Osteocyte (in vitro differentiated cells): ENCODE data around the gene TM4SF1. TPM values are rescaled to one million over a fixed set of nuclear protein-coding genes. Genes with fewer than 3 reads are reported as not detected.

Experiments used
- DNase-seq: peaks from one replicate; pipeline ENCODE4 v3.0.0; 2021; ENCODE audit warnings: mixed read lengths; ENCODE audit not compliant: unreplicated experiment; ENCODE audit errors: extremely low spot score
- H3K27ac Mint-ChIP-seq: one replicate; pipeline ENCODE4 v1.8.0; 2021; ENCODE audit warnings: mild to moderate bottlenecking, mixed read lengths; ENCODE audit not compliant: unreplicated experiment
- H3K27me3 Mint-ChIP-seq: one replicate; pipeline ENCODE4 v1.8.0; 2021; ENCODE audit warnings: mixed read lengths; ENCODE audit not compliant: unreplicated experiment
- H3K36me3 Mint-ChIP-seq: one replicate; pipeline ENCODE4 v1.8.0; 2021; ENCODE audit warnings: mixed read lengths; ENCODE audit not compliant: unreplicated experiment
- H3K4me1 Mint-ChIP-seq: one replicate; pipeline ENCODE4 v1.8.0; 2021; ENCODE audit warnings: mixed read lengths; ENCODE audit not compliant: unreplicated experiment
- H3K4me3 Mint-ChIP-seq: one replicate; pipeline ENCODE4 v1.8.0; 2021; ENCODE audit warnings: mild to moderate bottlenecking, moderate library complexity, mixed read lengths; ENCODE audit not compliant: unreplicated experiment
- H3K9me3 Mint-ChIP-seq: one replicate; pipeline ENCODE4 v1.8.0; 2021; ENCODE audit warnings: mixed read lengths; ENCODE audit not compliant: unreplicated experiment
- CTCF ChIP-seq: fragments of 200-600 bp; sonication (generic); IDR thresholded peaks from 2 replicates; pipeline ENCODE4 v1.5.0; 2021; ENCODE audit warnings: antibody characterized with exemption, mild to moderate bottlenecking, moderate library complexity
- total RNA-seq: library from RNA; stranded (reverse); gene quantifications from 2 replicates; pipeline ENCODE4 v1.2.1, GENCODE V29; 2021

The TM4SF1 gene
- total RNA-seq, 1 donor from 2014 or later: 120 TPM

DNA sequence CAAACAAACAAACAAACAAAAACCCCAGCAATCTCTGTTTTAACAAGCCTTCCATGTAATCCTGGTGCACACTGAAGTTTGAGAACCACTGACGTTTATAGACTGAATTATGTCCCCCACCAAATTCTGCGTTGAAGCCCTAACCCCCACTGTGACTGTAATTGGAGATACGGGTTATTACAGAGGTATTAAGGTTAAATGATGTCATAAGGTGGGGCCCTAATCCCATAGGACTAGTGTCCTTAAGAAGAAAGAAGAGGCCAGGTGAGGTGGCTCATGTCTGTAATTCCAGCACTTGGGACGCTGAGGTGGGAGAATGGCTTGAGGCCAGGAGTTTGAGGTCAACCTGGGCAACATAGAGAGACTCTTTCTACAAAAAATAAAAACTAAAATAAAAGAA is 42.4 kb upstream of the TM4SF1 start:
- H3K4me1 Mint-ChIP-seq: peaks cover 28% of the 10 kb centered on the region
- H3K9me3 Mint-ChIP-seq: no peaks in the 10 kb centered on the region
- H3K4me3 Mint-ChIP-seq: no peak overlapping the region
- H3K27me3 Mint-ChIP-seq: no peaks in the 10 kb centered on the region
- H3K27ac Mint-ChIP-seq: no peak overlapping the region
- no peak for TF ChIP-seq CTCF
- no peaks in the 10 kb centered on the region for H3K36me3 Mint-ChIP-seq
- no peak for DNase-seq

DNA sequence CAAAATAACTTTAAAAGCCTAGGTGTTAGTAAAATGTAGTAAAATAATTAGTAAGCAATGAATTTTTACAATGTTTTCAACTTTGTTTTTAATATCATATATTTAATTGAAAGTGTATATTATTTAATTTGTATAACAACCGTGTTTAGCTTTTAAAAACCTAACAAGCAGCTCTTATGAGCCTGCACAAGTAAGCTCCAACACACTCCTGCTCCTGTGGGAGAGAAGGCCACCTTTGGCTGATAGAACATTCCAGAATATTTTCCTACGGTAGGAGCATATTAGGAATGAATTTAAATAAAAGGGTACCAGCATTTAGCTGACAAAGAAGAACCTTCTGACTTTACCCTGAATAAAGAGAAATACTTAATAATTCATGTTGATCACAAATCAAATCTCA is 40.3 kb upstream of the TM4SF1 start:
- peaks cover 33% of the 10 kb centered on the region for H3K4me1 Mint-ChIP-seq

DNA sequence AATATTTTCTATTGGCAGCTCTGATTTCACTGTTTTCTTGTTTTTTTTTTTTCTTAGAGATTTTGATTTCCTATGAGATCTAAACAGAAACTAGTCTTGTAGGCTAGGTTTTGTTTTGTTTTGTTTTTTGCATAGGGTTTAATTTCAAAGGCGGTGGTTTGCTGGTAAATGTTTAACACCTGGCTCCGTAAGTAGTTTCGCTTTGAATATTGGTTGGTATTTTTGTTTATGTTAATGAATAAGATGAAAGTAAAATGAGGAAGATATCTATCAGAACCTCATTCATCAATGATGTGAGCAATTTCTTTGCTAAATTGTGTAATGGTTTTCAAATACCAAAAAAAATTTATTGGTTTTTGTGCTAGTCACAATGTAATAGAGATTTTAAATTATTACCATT is 39.7 kb upstream of the TM4SF1 start:
- no peaks in the 10 kb centered on the region for H3K27me3 Mint-ChIP-seq
- H3K4me3 Mint-ChIP-seq: no peak overlapping the region
- no peaks in the 10 kb centered on the region for H3K9me3 Mint-ChIP-seq
- no peaks in the 10 kb centered on the region for H3K36me3 Mint-ChIP-seq
- TF ChIP-seq CTCF: no peak
- no peak for DNase-seq
- H3K4me1 Mint-ChIP-seq: peaks cover 33% of the 10 kb centered on the region
- no peak overlapping the region for H3K27ac Mint-ChIP-seq

More for the DNA sequence above, 40.3 kb upstream of the TM4SF1 start:
- H3K4me3 Mint-ChIP-seq: no peak overlapping the region
- no peak for DNase-seq
- no peak for TF ChIP-seq CTCF
- H3K36me3 Mint-ChIP-seq: no peaks in the 10 kb centered on the region
- H3K27me3 Mint-ChIP-seq: no peaks in the 10 kb centered on the region
- peak overlapping the region; percentile 52 for H3K27ac Mint-ChIP-seq
- no peaks in the 10 kb centered on the region for H3K9me3 Mint-ChIP-seq

DNA sequence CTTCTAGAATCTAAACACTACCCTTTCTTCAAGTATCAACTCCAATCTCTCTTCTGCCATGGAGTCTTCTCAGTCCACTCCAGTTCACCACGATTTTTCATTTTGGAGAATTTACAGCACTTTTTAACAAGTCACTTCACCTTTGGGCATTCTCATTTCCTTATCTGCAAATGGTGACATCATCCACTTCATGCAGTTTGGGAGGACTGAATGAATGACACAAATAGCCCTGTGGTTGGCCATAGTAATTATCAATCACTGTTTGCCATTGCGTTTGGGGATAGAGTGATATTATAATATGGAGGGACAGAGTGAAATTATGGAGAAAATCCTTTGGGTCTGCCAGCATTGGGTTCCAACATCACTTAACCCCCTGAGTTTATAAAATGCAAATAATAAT is 38.0 kb upstream of the TM4SF1 start:
- H3K4me1 Mint-ChIP-seq: peaks cover 33% of the 10 kb centered on the region

DNA sequence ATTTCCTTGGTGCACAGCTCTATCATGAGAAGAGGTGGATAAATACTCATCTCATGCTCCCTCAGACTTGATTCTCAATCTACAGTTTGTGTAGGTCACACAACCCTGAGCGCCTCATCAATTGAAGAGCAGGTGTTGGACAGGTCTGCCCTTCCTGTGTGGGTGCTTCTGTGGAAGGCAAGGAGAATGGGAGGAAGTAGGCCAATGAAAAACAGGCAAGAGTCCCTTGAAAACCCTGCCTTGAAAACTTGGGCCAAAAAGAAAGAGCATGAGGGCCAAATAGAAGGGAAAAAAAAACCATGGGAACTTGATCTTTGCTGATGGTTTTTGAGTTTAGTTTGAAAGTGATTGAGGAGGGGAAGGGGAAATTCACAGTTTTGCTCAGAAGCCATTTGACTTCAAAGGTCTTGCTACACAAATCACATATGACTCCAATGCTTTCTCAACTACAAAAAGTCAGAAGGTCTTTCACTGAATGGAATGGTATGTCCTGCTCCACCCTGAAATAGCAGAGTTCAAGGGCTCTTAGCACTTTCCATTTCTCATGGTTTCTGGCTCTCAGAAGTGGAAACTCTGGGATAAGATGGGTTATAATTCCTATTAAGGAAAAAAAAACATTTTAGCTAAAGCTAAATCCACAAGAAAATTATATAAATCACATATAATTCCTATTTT is 37.2 kb upstream of the TM4SF1 start:
- H3K36me3 Mint-ChIP-seq: no peaks in the 10 kb centered on the region
- H3K27me3 Mint-ChIP-seq: no peaks in the 10 kb centered on the region
- no peak for DNase-seq
- H3K27ac Mint-ChIP-seq: peak overlapping the region; percentile 66
- TF ChIP-seq CTCF: no peak
- no peak overlapping the region for H3K4me3 Mint-ChIP-seq
- peaks cover 30% of the 10 kb centered on the region for H3K4me1 Mint-ChIP-seq
- no peaks in the 10 kb centered on the region for H3K9me3 Mint-ChIP-seq

More for the DNA sequence above, 38.0 kb upstream of the TM4SF1 start:
- no peaks in the 10 kb centered on the region for H3K36me3 Mint-ChIP-seq
- peak overlapping the region; percentile 66 for H3K27ac Mint-ChIP-seq
- no peak for DNase-seq
- no peak for TF ChIP-seq CTCF
- no peaks in the 10 kb centered on the region for H3K27me3 Mint-ChIP-seq
- no peaks in the 10 kb centered on the region for H3K9me3 Mint-ChIP-seq
- H3K4me3 Mint-ChIP-seq: no peak overlapping the region
